GM12875 (cell line): ENCODE data around the gene LSR.

ENCODE experiments used
- H3K4me3 ChIP-seq: one replicate; pipeline ENCODE4 v1.5.1; 2011; ENCODE audit warnings: low read depth, low read length, control low read depth
- CTCF ChIP-seq: IDR thresholded peaks from 2 replicates; pipeline ENCODE4 v1.5.1; 2011; ENCODE audit warnings: low read depth, mild to moderate bottlenecking, control low read depth, inconsistent platforms, low read length, moderate library complexity, borderline replicate concordance; ENCODE audit not compliant: insufficient read depth

Gene LSR

GRCh38 chr19:35248310-35249145 lies at the start of gene LSR:
LSR (plus strand) TSS chr19:35249002; CDS start chr19:35249023, 21 bp downstream.
- TF ChIP-seq CTCF, result no peak

GRCh38 chr19:35199481-35199880 lies 49.3 kb upstream of the LSR start:
- no peak overlapping the region for H3K4me3 ChIP-seq
- no peak for TF ChIP-seq CTCF

More at GRCh38 chr19:35248310-35249145, at the start of gene LSR:
- H3K4me3 ChIP-seq, result peak within 1 kb of the TSS; percentile 96

- no peak overlapping the region for H3K4me3 ChIP-seq
- TF ChIP-seq CTCF, result no peak
Measured at GRCh38 chr19:35202722-35203688, 45.8 kb upstream of the LSR start.

- TF ChIP-seq CTCF, result no peak
- peak overlapping the region; percentile 44 for H3K4me3 ChIP-seq
Measured at GRCh38 chr19:35204799-35205732, 43.7 kb upstream of the LSR start.

- no peak for TF ChIP-seq CTCF
- H3K4me3 ChIP-seq, result peak overlapping the region; percentile 44
Measured at GRCh38 chr19:35205733-35206323, 43.0 kb upstream of the LSR start.

- peak overlapping the region; percentile 10 for H3K4me3 ChIP-seq
- TF ChIP-seq CTCF, result no peak
Measured at GRCh38 chr19:35206379-35206778, 42.4 kb upstream of the LSR start.
